SKM-1 treated with dmso at 0.1 percent for 144 hours (cell line): Measurements from ENCODE around the gene EMP1.

ENCODE experiments used
- DNase-seq: peaks from one replicate; lab custom pipeline; 2025; ENCODE audit not compliant: unreplicated experiment; lab: John Stamatoyannopoulos, UW

The EMP1 gene

DNA sequence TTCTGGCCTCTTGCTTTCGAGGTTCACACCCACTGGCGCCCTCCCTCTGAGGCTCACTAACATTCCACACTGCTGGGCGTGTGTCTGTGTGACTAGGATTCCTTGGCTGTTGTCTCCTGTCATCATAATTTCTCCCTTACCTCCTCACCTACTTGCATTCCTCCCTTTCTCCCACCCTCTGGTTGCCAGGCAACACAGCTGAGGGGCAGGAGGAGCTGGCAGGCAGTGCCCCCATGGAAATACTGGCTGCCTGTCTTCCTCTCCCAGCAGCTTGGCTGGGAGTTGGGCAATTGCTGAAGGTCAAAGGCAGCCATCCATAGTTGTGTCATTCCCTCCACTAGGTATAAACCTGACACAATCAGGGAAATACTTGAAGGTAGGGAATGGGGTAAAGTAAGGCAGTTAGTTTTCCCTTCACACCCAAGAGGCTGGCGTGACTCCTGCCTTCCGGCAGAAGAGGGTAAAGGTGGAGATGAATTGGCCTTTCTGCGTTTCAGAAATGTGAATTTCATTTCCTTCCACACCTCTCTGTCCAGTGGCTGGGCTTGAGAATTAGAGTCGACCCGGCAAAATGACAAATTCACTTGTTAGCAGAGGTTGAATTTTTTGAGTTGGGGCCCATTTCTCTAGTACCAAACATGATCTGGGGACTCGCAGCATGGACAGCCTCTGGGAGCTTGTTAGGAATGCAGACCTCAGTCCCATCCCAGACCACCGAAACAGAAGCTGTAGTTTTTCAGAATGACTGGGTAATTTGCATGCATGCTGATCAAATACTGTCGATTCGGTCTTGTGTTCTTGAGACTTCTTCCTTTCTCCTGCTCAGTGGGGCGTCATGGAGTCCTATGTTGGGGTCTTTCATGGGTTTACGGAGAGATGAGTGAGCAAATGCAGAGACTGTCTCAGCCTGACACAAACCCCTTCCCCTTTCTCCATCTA, 24.3 kb upstream of the EMP1 start:
- DNase-seq = no peak

- no peak for DNase-seq
Measured at GRCh38 chr12:13173012-13173932, 23.3 kb upstream of the EMP1 start.

DNA sequence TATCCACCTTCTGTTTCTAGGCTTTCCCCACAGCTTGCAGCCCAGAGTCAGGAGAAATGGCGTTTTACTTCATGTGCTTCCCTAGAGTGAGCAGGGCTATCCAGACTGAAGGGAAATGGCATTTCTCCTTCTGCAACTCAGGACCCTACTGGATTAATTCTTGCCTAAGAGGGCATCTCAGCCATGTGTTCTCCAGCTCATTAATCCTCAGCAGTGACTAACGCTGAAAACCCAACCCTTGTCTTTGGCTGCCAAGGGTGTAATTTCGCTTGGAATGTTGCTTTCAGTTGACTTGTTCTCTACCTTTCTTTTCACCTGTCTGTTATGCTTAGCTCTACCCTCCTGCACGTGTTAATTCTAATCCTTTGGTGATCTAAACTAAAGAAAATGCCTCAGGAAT, 21.0 kb upstream of the EMP1 start:
- no peak for DNase-seq

DNA sequence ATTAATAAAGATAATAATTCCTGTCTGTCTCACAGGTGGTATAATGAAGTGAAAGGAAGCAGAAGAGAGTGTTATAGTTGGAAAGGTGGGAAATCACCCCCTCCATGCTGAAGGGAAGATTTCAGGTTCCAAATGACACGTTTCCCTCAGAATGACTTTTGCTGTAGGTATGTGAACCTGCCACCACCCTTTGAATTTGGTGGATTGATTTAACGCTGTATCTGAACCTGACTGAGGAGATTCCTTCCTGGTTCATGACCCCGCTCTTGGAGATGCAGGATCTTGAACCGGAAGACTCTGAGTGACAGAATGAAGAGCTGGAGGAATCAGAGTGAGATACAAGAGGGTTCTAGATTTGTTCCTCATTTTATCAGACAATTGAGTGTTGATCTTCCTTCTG, 20.3 kb upstream of the EMP1 start:
- no peak for DNase-seq

- DNase-seq = no peak
Measured at GRCh38 chr12:13177373-13177772, 19.2 kb upstream of the EMP1 start.

GRCh38 chr12:13177906-13178305, 18.6 kb upstream of the EMP1 start:
- DNase-seq = no peak

- DNase-seq = no peak
Measured at GRCh38 chr12:13178568-13179210, 17.8 kb upstream of the EMP1 start.

DNA sequence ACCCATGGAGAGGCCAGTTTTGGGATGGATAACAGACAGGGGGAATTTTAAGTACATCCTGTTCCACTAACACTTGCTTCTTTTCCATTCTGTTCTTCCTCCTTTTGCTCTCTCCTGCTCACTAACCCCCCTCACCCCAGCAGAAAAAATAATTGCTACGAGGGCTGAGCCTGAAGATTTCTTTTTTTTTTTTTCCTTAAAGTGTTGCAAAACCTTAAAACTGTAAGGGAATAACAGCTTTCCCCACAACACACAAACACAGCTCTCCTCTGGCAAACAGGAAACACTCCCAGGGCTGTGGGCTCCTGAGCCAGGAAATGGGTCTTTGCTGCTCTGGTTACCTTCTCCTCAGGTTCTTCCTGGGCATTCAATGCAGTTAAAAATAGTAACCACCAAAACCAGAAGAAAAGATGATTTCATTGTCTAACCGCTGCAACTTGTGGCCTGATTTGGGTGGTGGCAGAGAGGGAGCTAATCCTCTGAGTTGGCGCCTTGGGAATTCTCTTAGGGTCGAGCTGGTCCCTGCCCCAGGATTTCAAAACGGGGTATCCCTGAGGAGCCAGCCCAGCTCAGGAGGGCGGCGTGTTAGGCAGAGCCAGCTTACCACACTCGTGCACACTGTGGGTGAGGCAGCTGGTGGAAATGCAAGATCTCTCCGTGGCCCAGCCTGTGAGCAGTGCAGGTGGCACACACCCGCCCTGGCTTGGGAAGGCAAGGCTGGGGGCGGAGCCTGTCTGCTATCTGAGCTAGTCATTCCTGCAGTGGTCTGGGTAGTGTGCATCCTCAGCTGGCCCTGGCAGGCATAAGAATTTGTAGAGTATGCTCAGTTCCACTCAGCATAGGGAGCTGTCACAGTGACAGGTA, 17.1 kb upstream of the EMP1 start:
- DNase-seq = peak; percentile 26

GRCh38 chr12:13181375-13182070, 15.0 kb upstream of the EMP1 start:
- no peak for DNase-seq

DNA sequence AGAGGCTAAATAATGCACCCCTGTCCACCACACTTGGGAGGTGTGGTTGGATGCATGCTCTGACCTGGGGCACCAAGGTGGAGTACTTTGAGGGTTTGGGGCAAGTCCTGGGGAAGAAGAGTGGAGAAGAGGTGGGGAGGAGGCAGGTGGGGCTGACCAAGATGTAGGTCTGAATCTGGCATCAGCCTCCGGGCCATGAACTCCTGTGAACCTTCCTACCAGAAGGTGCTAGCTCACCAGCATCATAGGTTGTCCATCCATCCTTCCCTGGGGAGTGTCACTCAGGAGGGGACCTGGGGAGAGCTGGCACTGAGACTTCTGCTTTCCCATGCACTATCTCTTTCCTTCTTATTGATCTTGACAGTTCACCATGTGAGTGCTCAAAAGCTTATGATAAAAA, 13.6 kb upstream of the EMP1 start:
- DNase-seq = no peak

GRCh38 chr12:13183620-13184019, 12.9 kb upstream of the EMP1 start:
- DNase-seq = no peak

- DNase-seq = no peak
Measured at GRCh38 chr12:13186302-13186701, 10.2 kb upstream of the EMP1 start.

- DNase-seq = no peak
Measured at GRCh38 chr12:13187399-13187798, 9.1 kb upstream of the EMP1 start.

DNA sequence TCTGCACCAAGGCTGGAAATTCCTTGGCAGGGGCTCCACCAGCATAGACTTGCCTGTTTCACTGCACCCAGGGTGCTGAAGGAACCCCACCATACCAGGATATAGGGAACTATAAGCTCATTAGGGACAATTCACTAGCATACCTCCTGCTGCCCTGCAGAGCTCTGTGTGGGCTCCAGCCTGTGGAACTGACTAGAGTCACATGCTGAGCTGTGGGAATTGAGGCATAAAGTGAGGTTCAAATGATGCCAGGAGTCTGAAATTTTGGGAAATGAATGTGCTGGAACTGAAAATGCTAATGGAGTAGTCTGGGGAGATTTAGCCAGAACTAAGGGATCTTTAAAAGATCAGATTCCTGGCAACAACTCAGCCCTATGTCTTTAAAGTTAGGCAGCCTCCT, 7.3 kb upstream of the EMP1 start:
- no peak for DNase-seq

GRCh38 chr12:13190275-13190674, 6.3 kb upstream of the EMP1 start:
- DNase-seq = no peak

DNA sequence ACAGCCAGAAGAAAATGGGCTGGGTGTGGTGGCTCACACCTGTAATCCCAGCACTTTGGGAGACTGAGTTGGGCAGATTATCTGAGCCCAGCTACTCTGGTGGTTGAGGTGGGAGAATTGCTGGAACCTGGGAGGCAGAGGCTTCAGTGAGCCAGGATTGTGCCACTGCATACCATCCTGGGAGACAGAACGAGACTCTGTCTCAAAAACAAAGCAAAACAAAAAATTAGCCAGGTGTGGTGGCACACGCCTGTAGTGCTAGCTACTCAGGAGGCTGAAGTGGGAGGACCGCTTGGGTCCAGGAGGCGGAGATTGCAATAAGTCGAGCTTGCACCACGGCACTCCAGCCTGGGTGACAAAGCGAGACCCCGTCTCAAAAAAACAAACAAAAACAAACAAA, 3.8 kb upstream of the EMP1 start:
- no peak for DNase-seq

- no peak for DNase-seq
Measured at GRCh38 chr12:13193505-13194231, 2.9 kb upstream of the EMP1 start.

- DNase-seq = no peak
Measured at GRCh38 chr12:13194401-13195110, 2.0 kb upstream of the EMP1 start.

- no peak for DNase-seq
Measured at GRCh38 chr12:13195250-13195649, 1.3 kb upstream of the EMP1 start.
